GM18909 (cell line): Measurements from ENCODE around the gene LRRC10B.

ENCODE experiments used
- ATAC-seq: cut with Tn5 transposase; IDR thresholded peaks from one replicate; pipeline ENCODE4 v1.9.1; 2021; ENCODE audit warnings: mild to moderate bottlenecking; ENCODE audit not compliant: unreplicated experiment, poor library complexity

LRRC10B gene

DNA sequence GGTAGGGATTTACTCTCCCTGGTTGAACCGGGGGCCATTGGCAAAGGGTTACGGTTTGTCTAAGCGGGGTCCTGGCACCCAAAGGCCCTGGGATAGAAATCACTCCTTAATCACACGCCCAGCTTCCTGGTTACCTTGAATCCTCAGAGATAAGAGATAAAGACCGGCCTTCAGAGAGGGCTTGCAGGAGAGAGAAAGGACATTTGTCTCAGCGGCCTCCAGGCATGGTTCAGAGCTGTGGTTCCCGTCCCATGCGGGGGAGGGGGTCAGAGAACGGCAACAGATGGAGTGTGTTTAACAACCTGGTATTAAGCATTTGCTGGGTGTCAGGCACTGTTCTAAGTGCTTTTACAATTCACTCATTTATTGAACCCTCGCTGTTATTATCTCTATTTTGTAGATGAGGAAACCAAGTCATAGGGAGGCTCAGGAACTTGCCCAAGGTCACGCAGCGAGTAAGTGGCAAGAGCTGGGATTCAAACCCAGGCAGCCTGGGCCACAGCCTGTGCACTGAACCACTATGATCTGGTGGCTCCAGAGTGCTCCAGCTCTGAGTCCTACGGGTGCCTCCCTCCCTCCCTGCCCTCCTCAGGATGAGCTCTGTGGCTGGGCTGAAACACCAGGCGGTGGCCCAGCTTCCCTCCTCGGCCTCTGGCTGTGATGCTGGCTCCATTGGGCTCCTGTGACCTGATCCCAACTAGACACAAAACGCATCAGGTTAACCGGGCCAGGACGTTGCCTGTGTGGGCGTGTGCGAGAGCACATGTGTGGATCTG lies 18.6 kb downstream of the LRRC10B start:
- ATAC-seq, result no peak

DNA sequence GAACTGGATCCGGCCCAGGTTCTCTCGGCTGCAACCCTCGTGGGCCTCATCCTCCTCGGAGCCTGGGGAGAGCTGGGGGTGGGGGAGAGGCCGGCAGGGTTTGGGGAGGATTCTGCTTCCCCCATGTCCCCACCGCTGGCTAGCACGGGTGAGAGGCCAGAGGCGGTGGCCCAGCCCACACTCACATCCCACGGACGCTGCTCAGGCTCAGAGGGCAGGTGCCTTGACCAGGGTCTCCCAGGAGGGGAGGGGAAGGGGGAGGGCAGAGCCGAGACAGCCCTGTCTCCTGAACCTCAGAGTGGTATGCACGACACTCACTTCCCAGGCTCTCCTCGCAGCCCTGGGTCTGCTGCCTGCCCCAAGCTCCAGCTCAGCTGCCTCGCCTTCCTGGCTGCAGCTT lies 19.6 kb downstream of the LRRC10B start:
- ATAC-seq, result no peak

DNA sequence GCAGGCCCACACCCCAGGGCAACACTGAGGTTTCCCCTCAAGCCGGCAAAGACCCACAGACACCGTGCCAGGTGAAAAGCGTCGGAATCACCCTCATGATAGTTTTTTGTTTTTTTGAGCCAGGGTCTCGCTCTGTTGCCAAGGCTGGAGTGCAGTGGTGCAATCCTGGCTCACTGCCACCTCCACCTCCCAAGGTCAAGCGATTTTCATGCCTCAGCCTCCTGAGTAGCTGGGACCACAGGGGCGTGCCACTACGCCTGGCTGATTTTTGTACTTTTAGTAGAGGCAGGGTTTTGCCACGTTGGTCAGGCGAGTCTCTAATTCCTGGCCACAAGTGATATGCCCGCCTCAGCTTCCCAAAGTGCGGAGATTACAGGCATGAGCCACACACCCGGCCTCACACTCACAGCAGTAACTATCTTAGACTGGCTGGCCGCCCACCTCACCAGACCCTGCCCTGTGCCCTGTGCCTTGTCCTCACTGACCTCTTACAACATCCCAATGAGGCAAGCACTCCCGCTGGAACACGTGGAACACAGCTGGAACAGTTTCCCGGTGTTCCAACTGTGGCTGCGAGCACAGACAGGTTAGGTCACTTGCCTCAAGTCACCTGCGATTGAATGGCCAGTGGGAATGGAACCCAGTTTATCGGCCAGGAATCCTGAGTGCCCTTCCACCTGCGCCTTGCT lies 21.1 kb downstream of the LRRC10B start:
- ATAC-seq, result no peak

DNA sequence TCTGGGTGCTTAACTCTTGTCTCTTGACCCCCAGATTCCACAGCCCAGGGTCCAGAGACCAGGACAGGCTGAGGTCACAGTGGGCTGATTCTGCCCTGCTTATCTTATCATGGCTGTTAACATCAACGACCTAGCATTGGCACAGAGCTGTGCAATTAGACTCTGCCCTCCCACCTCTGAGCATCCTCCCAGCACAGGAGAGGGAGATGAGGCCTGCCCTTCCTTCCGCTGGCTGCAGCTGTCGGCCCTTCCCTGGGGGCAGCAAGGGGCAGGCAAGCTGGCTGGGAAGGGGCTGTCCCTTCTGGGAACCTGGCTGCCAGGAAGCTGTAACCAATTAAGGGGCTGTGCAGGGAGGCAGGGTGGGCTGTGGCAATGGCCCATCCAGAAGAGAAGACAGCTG lies 22.5 kb downstream of the LRRC10B start:
- ATAC-seq, result no peak

DNA sequence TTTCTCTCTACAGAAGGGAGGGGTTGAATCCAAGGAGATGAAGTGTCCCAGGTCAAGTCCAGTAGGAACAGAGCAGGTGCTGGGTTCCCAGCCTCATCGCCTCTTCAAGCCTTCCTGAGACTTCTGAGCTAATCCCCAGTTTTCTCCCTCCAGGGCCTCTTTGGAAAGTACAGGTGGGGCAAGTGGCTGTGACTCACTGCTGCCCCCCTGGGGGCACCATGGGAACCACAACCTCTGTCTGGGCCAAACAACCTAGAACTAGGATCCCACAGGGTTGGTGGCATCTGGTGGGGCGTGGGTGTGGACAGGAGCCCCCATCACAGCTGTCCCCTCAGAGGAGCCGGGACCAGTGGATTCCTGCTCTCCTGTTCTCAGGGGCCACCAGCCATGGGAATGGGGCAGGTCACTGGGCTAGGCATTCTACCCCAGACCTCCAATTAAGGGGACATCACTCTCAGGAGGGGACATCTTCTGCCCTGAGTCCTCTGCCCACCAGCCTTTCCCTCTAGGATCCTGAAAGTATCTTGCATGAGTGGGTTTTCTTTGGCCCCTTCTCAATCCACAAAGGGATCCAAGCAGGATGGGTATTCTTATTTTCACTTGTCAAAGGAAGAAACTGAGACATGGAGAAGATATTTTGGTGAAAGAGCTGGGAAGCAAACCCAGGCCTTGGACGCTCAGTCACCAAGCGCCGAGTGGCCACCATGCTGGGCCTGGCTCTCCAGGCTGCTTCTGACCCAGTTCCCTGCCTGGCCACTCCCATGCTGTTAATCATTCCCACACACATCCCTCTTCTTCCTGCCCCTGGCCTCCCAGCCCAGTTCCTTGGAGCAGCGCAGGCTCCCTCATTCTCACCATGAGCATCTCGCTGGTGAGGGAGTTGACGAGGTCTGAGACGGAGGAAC lies 23.8 kb downstream of the LRRC10B start:
- ATAC-seq, result no peak

DNA sequence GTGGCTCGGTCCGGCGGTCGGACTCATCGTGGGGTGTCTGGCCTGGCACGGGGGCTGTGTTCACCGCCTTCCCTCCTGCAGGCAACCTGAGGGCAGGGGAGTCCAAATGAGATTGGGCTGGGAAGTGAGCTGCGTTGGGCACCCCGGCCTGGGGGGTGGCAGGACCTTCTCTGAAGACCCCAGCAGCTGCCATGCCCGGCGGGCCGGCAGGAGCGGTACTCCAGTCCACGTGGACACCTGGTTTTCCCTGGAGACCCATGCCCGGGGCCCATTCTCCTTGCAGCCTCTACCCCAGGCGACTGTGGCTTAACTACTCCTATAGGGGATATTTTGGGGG lies 24.5 kb downstream of the LRRC10B start:
- no peak for ATAC-seq

DNA sequence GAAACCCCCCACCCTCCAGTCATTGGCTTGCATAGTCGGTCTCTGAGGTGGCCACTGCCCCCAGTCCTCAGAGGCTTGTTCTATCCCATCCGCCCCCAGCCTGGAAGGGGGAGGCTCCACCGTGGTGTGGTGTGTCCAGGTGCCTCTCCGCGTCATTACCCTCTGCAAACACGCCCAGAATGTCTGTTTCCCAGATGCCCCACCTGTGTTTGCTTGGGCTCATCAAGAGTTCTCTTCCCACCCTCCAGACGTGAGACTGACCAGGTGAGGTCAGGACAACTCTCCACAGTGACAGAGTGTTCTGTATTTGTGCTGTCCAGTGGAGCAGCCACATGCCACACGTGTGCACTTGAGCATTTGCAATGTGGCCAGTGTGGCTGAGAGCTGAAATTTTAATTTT lies 24.9 kb downstream of the LRRC10B start:
- no peak for ATAC-seq

DNA sequence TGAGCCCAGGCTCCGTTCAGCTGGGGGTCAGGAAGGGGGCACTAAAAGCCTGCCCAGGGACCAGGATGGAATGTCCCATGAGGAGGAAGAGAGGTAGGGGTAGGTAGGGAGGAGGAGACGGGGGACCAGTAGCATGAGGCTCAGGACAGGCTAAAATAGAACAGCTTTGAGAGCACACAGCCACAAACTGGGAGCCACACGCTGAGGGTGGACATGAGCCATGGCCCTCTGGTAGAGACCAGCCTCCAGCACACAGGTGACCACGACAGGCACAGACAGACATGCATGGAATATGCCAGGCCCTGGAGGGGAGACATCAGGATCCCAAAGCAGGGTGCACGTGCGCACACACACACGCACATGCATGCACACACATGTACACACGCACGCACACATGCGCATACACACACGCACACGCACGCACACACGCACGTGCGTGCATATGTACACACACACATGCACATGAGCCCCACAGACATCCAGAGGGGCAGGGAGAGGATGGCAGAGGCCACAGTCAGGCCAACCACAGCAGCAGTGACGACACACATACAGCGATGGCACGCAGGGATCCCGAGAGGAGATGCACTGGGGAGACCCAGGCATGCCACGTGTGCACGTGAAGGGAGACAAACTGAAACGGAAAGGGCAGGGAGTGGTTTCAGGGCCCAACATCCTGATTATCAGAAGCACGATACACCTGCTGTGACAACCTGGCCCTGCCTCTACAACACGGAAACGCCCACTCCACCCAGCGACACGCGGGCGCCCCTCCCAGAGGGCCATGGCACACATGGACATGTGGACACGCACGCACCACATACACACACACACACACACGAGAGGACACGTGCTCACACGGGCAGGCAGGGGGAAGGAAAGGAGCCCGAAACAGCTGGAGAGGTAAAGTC lies 25.7 kb downstream of the LRRC10B start:
- ATAC-seq, result no peak

DNA sequence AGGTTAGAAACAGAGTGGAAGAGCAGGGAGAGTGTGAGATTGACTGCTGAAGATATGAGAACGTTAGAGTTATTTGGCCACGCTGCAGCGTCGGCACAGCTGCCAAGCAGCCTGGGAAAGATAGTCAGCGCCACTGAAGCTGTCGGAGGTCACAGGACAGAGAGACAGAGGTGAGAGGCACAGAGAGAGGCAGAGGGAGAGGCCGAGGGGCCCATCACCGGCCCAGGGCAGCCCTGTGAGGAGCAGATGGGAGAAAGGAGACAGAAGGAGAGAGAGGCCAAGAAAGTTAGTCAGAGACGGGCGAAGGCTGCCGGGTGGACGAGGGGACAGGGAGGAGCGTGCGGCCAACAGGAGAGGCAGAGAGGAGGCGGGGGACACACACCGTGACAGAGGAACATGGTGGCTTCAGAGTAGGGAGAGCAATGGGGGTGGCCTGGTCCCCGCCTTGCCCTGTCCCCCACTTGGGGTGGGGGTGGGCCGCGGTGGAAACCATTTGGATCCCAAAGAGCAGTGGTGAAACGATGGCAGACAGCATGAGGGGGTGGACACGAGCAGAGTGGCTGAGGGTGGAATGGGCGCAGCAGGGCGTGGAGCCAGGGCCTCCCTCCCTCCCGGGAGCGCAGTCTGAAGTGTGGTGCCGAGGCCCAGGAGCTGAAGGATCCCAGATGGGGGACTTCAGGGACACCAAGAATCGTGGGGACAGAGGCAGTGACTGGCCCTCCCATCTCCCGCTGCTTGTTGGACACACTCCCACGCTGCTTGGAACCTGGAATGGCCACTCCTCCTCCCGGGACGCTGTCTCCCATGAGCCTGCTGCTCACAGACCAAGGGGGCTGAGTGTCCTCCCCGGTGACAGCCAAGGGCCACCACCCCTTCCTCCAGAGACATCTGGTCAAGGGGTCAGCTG lies 26.6 kb downstream of the LRRC10B start:
- no peak for ATAC-seq

DNA sequence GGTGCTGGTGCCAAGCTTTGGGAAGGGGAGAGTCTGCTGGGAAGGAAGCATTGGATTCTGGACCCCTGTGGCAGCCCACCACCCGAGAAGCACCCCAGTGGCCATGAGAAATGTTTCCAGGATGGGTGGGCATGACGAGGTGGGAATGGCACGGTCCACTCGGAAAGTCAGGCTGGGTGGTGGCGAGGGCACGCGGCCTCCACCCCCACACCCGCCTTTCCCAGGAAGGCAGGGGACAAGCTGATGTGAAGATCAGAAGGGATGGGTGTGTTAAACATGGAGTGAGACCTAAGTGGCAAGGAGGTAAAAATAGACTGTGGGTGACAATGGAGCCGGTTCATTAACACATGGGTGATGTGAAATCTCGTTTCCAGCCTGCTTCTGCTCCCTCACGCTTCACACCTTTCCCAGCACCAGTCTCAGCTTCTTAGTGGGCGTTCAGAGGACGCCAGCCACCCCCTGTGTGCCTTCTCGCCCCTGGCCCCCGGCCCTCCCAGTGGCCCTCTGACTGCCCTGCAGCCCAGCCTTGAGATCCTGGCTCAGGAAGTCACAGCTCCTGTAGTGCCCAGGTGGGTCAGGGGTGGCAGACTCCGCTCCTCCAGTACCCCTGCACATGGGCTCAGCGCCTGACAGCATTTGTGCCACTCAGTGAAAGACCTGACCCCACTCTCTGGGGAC lies 27.6 kb downstream of the LRRC10B start:
- ATAC-seq, result no peak

DNA sequence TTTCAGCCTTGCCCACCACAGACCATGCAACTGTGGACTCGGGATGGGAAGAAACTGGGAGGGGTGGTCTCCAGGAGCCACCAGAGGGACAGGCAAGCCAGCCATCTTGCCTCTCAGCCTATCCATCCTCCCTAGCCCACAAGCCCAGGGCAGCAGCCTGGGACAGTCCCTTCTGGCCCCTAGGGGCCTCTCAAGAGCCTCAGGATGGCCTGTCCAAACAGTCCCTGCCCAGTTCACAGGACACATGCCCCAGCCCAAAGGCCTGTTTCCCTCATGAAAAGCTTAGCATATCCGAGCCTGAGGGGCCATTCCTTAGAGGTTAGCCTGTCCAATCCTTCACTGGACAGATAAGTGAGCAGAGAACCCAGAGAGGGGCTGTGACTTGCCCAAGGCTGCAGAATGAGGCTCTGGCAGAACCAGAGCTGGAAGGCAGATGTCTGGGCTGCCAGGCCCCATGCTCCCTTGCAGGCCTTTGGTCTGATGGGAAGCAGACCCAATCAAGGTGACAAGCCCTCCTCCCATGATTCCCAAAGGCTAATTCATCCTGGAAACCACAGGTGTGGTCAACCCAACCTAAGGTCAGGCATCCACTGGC lies 28.2 kb downstream of the LRRC10B start:
- no peak for ATAC-seq

DNA sequence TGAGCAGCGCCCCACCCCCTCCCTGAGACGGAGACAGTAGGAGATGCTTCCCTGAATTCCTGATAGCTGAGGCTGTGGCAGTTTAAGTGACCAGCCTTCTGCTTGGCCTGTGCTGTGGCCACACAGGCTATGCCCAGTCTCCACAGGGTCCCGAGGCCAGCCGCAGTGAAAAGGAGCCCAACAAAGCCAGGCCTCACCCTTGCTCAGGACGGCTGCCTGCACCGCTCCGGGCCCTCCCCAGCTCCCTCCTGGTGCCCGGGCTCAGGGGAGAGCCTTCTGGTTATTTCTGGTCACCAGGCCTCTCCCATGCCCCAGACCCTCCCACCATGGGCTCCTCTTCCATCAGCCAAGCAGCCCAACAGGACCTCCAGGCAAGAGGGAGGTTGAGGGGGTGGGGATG lies 28.8 kb downstream of the LRRC10B start:
- ATAC-seq, result no peak

DNA sequence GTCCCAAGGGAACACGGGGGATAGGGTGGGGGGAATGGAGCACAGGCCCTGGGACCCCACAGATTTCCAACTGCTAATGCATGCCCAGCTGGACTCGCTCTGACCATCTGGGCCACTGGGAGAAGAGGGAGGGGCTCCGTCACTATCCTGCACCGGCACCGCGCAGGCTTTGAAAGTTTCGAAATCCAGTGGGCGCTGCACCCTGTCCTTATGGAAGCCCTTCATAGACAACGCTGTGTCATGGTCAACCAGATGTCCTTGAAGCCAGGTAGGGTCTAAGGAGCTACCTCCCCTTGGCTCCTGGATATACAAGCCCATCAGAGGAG lies 30.1 kb downstream of the LRRC10B start:
- no peak for ATAC-seq

DNA sequence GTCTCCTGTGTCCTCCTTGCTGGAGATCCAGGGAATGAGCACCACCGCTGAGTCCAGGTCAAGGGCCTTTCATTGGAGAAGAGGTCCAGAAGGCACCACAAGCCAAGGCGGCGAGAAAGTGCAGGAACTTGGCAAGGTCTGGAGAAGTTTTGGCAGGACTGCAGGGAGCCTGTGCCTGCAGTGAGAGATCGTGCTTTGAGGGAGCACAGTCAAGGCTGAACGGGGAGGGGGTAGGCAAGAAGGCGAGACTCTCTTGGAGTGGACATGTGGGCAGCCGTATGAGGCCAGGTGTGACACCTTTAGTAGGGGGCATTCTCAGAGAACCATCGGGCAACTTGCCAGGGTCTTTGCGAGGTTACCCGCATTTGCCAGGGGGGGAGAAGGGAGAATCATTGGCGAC lies 30.5 kb downstream of the LRRC10B start:
- no peak for ATAC-seq

DNA sequence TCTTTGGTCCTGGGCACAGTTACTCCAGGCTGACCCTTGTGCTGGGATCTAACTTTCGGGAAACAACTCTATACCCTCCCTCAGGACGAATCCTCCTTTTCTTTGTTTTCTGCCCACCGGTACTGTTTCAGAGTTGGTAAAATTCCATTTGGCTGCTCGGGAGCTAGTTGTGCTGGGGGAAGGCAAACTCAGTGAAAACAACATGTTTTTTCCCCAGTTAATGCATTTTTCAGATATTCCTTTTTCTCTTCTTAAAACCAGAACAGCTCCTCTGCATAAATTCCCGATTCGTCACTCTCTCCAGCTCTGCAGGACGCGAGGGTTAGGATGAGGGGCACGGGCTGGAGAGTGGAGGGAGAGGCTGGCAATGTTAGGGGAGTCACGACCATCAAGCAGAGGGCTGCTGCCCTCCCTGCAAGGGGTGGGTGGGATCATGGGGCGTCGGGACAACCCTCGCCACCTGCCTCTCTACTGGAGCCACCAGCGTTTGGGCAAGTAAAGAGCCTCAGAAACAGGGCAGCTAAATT lies 31.3 kb downstream of the LRRC10B start:
- ATAC-seq, result no peak

DNA sequence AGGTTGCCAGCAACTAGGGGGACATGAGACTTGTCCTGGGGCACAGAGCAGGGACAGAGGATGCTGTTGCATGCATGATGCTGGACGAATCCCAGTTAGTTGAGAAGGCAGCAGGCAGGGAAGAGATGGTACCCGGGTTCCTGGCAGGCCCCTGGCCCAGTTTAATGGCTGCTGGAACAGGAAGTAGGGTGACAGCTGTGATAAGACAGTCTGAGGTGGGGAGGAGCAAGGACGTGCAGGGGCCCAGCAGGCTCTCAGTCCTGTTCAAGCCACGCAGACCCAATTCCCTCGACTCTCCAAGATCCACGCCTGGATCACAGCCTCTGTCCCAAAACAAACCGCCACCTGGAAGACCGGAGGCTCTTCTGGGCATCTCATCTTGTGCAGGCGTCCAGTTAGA lies 32.0 kb downstream of the LRRC10B start:
- no peak for ATAC-seq

DNA sequence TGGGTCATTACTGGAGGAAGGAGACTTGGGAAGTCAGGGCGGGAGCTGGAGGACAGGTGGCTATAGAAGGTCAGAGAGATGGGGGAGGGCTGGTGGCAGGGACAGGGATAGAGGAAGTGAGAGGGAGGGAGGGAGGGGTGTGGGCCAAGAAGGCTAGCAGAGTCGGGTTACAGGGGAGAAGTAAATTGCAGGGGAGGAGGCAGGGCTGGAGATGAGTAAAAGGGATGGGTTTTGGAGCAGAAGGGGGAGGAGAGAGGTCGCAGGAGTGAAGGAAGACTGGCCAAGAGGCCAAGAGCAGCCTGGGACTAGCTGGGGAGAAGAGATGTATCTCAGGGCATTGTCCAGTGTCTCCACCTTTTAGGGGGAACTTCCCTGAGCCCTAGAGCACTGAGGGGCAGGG lies 33.0 kb downstream of the LRRC10B start:
- ATAC-seq, result no peak

DNA sequence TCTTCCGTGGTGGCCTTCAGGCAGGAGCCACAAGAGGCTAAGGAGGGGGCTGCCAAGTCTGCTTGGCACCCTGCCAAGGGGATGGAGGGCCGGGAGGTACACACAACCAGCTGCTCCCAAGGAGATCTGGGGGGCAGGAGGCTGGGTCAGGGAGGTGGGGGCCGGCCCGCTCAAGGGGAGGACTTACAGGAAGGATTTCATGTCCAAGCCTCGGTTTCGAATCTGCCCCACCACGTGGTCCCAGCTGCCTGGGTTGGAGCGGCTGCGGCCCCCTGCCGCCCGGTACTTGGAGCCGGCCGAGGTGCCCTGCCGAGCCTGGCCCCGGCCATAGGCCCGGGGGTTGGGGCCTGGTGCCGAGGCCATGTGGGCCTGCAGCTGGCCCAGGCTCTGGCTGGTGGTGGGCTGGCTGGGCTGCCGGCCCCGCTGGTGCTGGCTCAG lies 33.5 kb downstream of the LRRC10B start:
- ATAC-seq, result no peak
